HT-29 (cell line): ENCODE measurements around the gene CCL26. TPM values are rescaled to one million over a fixed set of nuclear protein-coding genes. Genes with fewer than 3 reads are reported as not detected.

Experiments
- total RNA-seq: library from RNA; depleted of rRNA; stranded (reverse); fragments of >200 nt; shearing (Covaris generic); gene quantifications from 2 replicates; pipeline ENCODE4 v1.2.3, GENCODE V29; 2014; rRNA removed

The CCL26 gene
- total RNA-seq, 1 experiment from 2014 or later = not detected

Other genes with a start within 250 kb of the CCL26 start
- gene HIP1, start 33.3 kb downstream of the CCL26 start, total RNA-seq = 2.2 and 2.4 TPM in 2 replicates
- not detected in 2 replicates for gene CCL24, start 41.6 kb upstream of the CCL26 start, total RNA-seq
- gene RHBDD2, start 106.8 kb upstream of the CCL26 start, total RNA-seq = 53.8 and 58.7 TPM in 2 replicates
- gene POR, start 142.9 kb upstream of the CCL26 start, total RNA-seq = 222 and 263 TPM in 2 replicates
- gene TMEM120A, start 222.4 kb upstream of the CCL26 start, total RNA-seq = 29.3 and 32.8 TPM in 2 replicates